Measurements from ENCODE around the gene HEATR3. TPM values are rescaled to one million over a fixed set of nuclear protein-coding genes. Genes with fewer than 3 reads are reported as not detected.
"Not testable (repeated sequence)": the region's sequence is repeated elsewhere in the genome, so short reads cannot be mapped to it uniquely, and the experiment has no call there.

HEATR3 gene
- total RNA-seq, 1 experiment from 2014 or later = 14.6 TPM

DNA sequence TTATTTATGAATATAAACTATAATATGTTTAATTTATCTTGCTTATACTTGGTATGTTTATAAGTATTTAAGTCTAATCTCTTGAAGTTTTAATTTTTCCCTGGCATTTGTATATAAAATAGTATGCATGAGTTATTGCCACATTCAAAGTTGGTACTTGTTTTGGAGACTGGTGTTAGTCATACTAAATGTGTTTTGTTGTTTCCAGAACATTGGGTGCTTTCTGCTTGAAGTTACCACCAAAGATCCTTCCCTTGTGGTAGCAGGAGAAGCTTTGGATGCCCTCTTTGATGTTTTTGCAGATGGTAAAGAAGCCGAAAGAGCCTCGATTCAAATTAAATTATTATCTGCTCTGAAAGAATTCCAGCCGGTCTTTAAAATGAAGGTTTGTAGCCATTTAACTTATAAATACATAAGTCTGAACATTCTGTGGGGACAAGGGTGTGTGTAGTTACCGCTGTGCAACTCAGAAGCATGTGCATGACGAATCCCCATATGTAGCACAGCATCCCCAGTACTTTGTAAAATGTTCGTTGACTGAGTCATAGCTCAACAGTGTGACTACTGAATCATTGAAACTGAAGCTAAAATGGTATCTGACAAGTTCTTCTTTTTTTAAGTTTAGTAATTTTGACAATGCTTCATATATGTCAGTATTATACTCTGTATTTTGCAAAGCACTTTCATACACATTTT lies 36.4 kb downstream of the HEATR3 start:
- no peak for DNase-seq (ENCODE audit: low spot score)

- no peak for DNase-seq (ENCODE audit: low spot score)
These were observed 38.0 kb downstream of the HEATR3 start for GRCh38 chr16:50103764-50104163.

GRCh38 chr16:50114357-50115129 lies 48.8 kb downstream of the HEATR3 start:
- DNase-seq (ENCODE audit: low spot score) = no peak

DNA sequence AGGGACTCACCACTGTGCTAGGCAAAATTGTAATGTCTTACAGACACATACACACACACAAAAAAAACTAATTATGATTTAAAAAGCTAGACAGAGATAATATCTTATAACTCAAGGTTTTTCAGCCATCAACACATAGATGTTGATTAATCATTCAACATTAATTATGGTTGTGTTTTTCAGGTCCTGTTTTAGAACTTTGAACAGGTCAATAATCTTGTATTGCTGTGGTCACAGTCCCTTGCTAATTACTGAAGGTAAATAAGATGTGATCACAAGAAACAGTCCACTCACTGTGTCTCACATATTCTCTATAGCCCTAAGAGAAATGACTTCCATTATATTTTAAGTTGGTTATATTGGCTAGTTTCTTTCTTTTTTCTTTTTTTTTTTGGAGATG lies 54.9 kb downstream of the HEATR3 start:
- DNase-seq (ENCODE audit: low spot score) = no peak

- DNase-seq (ENCODE audit: low spot score) = no peak
These were observed 55.5 kb downstream of the HEATR3 start for GRCh38 chr16:50121278-50121677.

DNA sequence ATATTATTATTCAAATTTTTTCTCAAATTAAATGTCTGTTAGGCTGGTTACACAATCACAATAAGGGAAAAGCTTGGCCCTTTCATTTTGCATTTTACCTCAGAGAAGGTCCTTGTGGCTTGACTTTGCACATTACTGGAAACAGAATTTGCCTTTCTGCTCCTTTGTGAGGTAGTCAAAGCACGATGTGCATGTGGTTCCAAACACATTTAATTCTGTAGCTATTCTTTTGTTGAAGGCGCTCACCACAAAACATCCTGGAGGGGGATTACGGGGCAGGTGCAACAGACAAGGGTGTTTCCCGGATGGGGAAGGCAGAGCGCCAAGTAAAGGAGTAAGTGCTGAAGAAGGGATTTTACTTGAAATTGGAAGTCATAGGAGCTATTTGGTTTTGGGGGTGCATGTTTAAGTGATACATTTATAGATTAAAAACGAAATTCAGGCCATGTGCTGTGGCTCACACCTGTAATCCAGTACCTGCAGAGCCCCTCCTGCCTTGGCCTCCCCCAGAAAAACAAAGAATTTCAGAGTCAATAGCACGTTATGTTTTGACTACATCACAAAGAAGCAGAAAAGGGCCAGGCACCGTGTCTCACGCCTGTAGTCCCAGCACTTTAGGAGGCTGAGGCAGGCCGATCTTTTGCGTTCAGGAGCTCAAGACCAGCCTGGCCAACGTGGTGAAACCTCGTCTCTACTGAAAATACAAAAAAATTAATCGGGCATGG lies 56.1 kb downstream of the HEATR3 start:
- no peak for DNase-seq (ENCODE audit: low spot score)

DNA sequence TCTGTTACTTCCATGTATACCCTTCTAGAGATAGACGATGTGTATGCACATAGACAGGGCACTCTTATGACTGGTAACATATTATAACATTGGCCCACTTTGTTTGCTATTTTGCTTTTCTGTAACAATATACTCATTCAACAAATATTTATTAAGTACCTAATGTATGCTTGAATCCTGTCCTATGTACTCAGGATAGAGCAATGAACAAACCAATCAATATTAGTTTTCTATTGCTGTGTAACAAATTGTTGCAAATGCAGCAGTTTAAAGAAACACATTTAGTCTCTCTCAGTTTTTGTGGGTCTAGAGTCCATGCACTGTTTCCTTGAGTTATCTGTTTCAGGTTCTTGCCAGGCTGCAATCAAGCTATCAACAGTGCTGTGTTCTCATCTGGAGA lies 57.6 kb downstream of the HEATR3 start:
- DNase-seq (ENCODE audit: low spot score) = no peak

DNA sequence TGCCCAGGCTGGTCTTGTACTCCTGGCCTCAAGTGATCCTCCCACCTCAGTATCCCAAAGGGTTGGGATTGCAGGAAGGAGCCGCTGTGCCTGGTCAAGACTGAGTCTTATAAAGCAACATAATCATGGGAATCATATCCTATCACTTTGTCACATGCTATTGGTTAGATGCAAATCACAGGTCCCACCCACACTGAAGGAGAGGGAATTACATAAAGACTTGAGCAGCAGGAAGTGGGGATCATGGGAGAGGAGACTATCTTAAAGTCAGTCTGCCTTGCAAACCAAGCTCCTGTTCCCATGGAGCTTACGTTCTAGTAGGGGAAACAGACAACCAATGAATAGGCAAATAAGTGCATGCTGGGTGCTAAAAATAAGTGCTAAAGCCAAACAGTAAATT lies 59.0 kb downstream of the HEATR3 start:
- no peak for DNase-seq (ENCODE audit: low spot score)

DNA sequence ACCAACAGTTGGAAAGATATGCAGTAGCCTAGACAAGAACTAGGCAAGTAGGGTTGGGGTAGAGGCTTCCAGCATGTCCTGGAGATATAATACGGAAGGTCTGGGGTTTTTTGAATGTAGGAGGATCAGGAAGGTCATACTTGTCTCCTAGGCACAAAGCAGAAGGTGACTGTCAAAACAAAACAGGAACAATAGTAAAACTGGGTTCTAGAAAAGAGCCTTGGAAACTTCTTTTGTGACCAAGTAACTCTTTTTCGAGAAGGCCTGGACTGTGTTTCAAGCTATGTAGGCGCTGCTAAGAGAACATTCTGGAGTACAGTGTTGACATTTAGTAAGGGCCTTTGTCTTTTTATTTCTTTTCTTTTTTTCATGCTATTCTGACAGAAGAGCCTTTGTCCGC lies 60.4 kb downstream of the HEATR3 start:
- DNase-seq (ENCODE audit: low spot score) = no peak

DNA sequence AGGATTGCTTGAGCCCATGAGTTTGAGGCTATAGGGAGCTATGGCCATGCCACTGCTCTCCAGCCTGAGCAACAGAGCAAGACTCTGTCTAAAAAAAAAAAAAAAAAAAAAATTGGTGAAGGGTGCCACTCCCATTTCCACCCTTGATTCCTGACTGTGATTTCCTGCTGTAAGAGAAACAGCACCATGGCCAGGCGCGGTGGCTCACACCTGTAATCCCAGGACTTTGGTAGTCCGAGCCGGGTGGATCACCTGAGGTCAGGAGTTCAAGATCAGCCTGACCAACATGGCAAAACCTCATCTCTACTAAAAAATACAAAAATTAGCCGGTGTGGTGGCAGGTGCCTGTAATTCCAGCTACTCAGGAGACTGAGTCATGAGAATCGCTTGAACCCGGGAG lies 66.8 kb downstream of the HEATR3 start:
- DNase-seq (ENCODE audit: low spot score) = not testable (repeated sequence)

DNA sequence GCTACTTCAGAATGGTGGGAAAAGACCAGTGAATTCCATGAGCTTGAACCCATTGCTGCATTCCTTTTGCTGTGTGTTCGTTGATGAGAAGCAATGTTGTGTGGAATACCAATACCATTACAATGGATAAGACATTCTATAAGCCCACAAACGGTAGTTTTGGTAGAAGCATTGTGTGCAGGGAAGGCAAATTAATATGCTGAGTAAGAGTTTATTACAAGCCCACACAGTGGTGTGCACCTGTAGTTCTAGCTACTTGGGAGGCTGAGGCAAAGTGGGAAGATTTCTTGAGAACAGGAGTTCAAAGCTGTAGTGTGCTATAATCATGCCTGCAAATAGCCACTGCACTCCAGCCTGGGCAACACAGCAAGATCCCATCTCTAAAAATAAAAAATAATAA lies 67.4 kb downstream of the HEATR3 start:
- DNase-seq (ENCODE audit: low spot score) = no peak

- no peak for DNase-seq (ENCODE audit: low spot score)
These were observed 70.6 kb downstream of the HEATR3 start for GRCh38 chr16:50136399-50136798.

DNA sequence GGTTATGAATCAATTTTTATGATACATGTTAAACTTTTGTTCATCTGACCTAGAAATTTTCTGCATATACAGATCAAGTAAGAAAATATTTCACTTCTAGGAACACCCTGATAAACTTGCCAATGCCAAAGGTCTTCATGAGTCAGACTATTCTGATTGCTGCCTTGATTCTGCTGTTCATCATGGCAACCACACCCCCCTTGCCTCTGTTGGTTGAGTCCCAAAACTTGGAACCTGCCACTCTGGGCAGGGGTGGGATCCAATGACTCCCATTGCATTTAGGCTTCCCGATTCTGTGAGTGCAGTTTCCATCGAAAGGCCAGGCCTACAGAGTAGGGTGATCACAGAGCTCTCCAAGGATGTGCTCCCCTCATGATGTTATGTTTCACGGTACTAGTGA lies 71.5 kb downstream of the HEATR3 start:
- no peak for DNase-seq (ENCODE audit: low spot score)

DNA sequence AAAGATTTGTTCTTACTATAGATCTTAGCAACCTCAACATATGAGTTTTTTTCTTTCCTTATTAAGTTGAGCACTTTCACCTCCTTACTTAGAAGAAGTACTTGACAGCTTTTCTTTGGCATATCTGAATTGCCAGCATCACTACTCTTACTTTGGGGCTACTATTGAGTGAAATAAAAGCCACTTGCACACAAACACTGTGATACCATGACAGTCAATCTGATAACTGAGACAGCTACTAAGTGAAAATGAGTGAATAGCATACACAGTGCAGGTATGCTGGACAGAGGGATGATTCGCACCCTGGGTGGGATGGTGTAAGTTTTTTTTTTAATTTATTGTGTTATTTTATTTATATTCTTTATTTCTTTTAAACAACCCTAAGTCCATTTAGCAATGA lies 73.8 kb downstream of the HEATR3 start:
- DNase-seq (ENCODE audit: low spot score) = no peak

GRCh38 chr16:50144211-50144610 lies 78.4 kb downstream of the HEATR3 start:
- DNase-seq (ENCODE audit: low spot score) = no peak

- peak; percentile 49 for DNase-seq (ENCODE audit: low spot score)
These were observed 81.0 kb downstream of the HEATR3 start for GRCh38 chr16:50146479-50147435.

DNA sequence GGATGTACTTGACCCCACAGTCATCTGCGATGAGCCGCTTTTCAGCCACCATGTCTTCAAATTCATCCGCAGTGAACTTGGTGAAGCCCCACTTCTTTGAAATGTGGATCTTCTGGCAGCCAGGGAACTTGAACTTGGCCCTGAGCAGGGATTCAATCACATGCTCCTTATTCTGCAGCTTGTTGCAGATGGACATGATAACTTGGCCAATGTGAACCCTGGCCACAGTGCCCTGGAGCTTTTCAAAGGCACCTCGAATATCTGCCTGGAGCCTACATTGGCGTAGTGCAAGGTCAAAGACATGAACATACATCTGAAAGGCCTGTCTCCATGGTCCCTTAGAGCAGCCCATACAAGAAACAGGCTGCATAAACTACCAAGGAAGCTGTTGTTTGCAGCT lies 85.6 kb downstream of the HEATR3 start:
- no peak for DNase-seq (ENCODE audit: low spot score)

DNA sequence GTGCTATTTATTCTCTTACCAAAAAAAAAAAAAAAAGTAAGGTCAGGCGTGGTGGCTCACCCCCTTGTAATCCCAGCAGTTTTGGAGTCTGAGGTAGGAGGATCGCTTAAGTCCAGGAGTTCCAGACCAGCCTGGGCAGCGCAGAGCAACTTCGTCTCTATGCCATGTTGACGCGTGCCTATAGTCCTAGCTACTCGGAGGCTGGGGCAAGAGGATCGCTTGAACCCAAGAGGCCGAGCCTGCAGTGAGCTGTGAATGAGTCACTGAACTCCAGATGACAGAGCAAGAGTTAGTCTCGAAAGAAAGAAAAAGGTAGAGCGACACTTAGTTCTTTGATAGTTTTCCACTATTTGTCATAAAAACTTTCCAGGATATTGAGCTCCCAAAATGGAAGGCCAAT lies 86.0 kb downstream of the HEATR3 start:
- DNase-seq (ENCODE audit: low spot score) = no peak

DNA sequence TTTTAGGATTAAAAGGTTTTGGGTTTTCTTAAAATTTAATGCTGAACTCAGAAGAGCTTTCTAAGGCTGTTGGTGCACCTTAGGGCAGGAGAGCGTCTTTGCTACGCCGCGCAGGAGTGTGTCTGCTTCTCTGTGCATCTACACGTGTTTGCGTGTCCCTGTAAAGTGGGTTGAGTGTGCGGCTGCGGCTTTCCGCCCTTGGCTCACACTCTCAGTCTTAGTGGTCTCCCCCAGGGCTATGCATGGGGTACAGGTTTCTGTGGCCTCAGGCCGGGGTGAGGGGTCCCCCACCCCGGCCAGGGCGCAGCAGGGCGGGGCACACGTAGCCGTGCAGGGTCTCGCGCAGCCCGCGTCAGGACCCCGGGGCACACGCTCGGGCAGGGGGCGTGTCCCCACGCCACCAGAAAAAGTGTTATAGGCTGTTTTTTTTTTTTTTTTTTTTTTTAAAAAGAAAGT lies 86.6 kb downstream of the HEATR3 start:
- no peak for DNase-seq (ENCODE audit: low spot score)

DNA sequence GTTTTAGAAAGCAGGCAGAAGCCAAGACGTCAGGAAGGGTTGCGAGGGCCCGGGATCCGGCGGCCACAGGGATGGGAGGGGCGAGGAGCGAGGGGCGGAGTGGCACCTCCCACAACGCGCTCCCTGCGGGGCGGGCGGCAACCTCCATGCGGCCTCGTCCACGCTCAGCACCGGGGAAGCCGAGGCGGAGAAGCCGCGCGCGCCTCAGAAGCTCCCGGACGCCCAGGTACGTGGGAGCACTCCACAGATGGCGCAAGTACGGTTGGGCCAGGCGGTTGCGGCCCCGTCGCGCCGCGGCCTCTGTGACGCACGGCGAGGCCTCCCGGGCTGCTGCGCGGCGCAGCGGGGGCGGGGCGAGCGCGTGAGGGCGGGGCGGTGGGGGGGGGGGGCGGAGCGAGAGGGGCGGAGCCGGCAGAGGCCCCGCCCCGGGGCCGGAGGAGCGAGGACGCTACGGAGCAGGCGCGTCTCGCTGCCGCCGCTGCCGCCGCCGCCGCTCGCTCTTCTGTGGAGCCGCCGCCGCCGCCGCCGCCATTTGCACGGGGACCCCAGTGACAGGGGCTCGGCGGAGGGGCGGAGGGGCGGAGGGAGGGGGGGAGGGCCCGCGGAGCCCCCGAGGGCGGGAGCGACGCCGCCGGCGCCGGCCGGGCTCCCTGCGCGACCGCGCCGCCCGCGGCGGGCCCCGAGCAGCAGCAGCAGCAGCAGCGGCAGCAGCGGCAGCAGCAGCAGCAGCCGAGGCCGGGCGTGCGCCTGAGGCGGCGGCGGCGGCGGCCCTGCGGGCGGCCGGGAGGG lies 87.2 kb downstream of the HEATR3 start, which contains the start of gene TENT4B:
TENT4B (plus strand) TSS at position 500 of the 789 bp plus-strand sequence. CDS start 316 bp downstream, outside the sequence.
- peak; percentile 61 for DNase-seq (ENCODE audit: low spot score)
